Activated CD4-positive, CD25-positive, alpha-beta regulatory T cell treated with anti-CD3 and anti-CD28 coated beads, Interleukin-2, amount 50 U/mL, for 24 hours (primary cell): ENCODE results near the gene TFE3.

ENCODE experiments used
- ATAC-seq, 2 donors: fragments of 150-1000 bp; cut with Tn5 transposase; one replicate each; pipeline ENCODE4 v1.10.0; 2021; ENCODE audit warnings: mild to moderate bottlenecking in 1 of 2, moderate library complexity in 1 of 2

The TFE3 gene

GRCh38 chrX:49060914-49061313 is 17.8 kb upstream of the TFE3 start:
- no peak for ATAC-seq

- ATAC-seq: no peak
These were observed 16.5 kb upstream of the TFE3 start for GRCh38 chrX:49059681-49060085.

GRCh38 chrX:49059201-49059600 is 16.0 kb upstream of the TFE3 start:
- no peak for ATAC-seq

- no peak for ATAC-seq
These were observed 15.6 kb upstream of the TFE3 start, which contains the start of gene CCDC120 for GRCh38 chrX:49058794-49059193. TSS of gene CCDC120 (plus strand) at chrX:49058999. CDS start at chrX:49062042, 3,043 bp downstream.

GRCh38 chrX:49054073-49054762 is 11.1 kb upstream of the TFE3 start:
- ATAC-seq: no peak

- ATAC-seq: peak; percentile 79 to 85
These were observed 10.3 kb upstream of the TFE3 start for GRCh38 chrX:49053223-49054072.

- ATAC-seq: no peak
These were observed 777 bp upstream of the TFE3 start for GRCh38 chrX:49043987-49044281.

GRCh38 chrX:49042581-49043219 is 457 bp downstream of the TFE3 start:
- ATAC-seq: peak in 1 of 2 donors; percentile 1

GRCh38 chrX:49041744-49042580 is 1.2 kb downstream of the TFE3 start:
- no peak for ATAC-seq

- no peak for ATAC-seq
These were observed 2.7 kb downstream of the TFE3 start for GRCh38 chrX:49040376-49040955.

GRCh38 chrX:49039598-49040375 is 3.4 kb downstream of the TFE3 start:
- no peak for ATAC-seq

GRCh38 chrX:49037883-49038475 is 5.2 kb downstream of the TFE3 start:
- ATAC-seq: no peak

- ATAC-seq: no peak
These were observed 12.9 kb downstream of the TFE3 start for GRCh38 chrX:49030283-49030682.

- ATAC-seq: no peak
These were observed 13.3 kb downstream of the TFE3 start for GRCh38 chrX:49029876-49030275.

GRCh38 chrX:49019599-49020249 is 23.4 kb downstream of the TFE3 start:
- no peak for ATAC-seq

GRCh38 chrX:49019050-49019449 is 24.1 kb downstream of the TFE3 start:
- ATAC-seq: no peak

- no peak for ATAC-seq
These were observed 39.5 kb downstream of the TFE3 start for GRCh38 chrX:49003696-49004095.

- ATAC-seq: peak; percentile 80 to 81
These were observed 40.8 kb downstream of the TFE3 start, which contains the start of gene GRIPAP1 for GRCh38 chrX:49002091-49002935. TSS of gene GRIPAP1 (minus strand) at chrX:49002264. CDS start at chrX:49002229, 35 bp downstream.

GRCh38 chrX:49001521-49002090 is 41.6 kb downstream of the TFE3 start:
- peak; percentile 25 to 37 for ATAC-seq
